Thyroid gland (tissue), 4 donors: ENCODE results near the gene KCNQ4. TPM values are rescaled to one million over a fixed set of nuclear protein-coding genes. Genes with fewer than 3 reads are reported as not detected.
A peak's percentile ranks its signal among the peaks of the same experiment; 100 is the strongest.

Experiments used
- DNase-seq, 2 donors: peaks; one replicate each; pipeline ENCODE4 v3.0.0-alpha.2; 2019
- H3K27ac ChIP-seq, 3 donors: fragments of 200-600 bp; sonication (generic); 1 replicate in 2 of 3; 2 replicates in 1 of 3; pipeline ENCODE4 v1.5.1; 2016 to 2019; ENCODE audit warnings: mild to moderate bottlenecking in 1 of 3, moderate library complexity in 1 of 3
- H3K27me3 ChIP-seq: fragments of 200-600 bp; sonication (generic); one replicate; pipeline ENCODE4 v1.5.1; 2019
- H3K36me3 ChIP-seq, 2 donors: fragments of 200-600 bp; sonication (generic); one replicate each; pipeline ENCODE4 v1.5.1; 2016 to 2019
- H3K4me1 ChIP-seq, 2 donors: fragments of 200-600 bp; sonication (generic); one replicate each; pipeline ENCODE4 v1.5.1; 2017 to 2019
- H3K4me3 ChIP-seq, 3 donors: fragments of 200-600 bp; sonication (generic); replicated peaks in 1 of 3; 1 replicate in 2 of 3; 2 replicates in 1 of 3; pipeline ENCODE4 v1.5.1; 2016; ENCODE audit warnings: mild to moderate bottlenecking in 1 of 3
- H3K9me3 ChIP-seq: fragments of 200-600 bp; sonication (generic); one replicate; pipeline ENCODE4 v1.5.1; 2017
- POLR2A ChIP-seq, 2 donors: fragments of 450-650 bp; IDR thresholded peaks; one replicate each; pipeline ENCODE4 v1.6.1; 2017; ENCODE audit warnings: antibody characterized with exemption in 2 of 2, mild to moderate bottlenecking in 2 of 2, moderate library complexity in 1 of 2
- WGBS, 2 donors: methylation state at CpG; one replicate each; pipeline ENCODE4 v1.1.5; 2017; 5-methylcytosine and 5-hydroxymethylcytosine counted together
- intact Hi-C: fragments of 100-400 bp; cut with DNase I; formaldehyde crosslinking; loops from one replicate; pipeline ENCODE4 v1.15.1; 2023
- total RNA-seq, 4 donors: library from RNA; depleted of rRNA; stranded (reverse); fragments of >200 nt; gene quantifications; one replicate each; pipeline ENCODE4 v1.2.3, GENCODE V29; 2016
- TF ChIP-seq, protein P1 (sequence below), 6 experiments: fragments of 200-600 bp in 3 of 6; fragments of 450-650 bp in 3 of 6; sonication (generic) in 3 of 6; IDR thresholded peaks; one replicate each; pipeline ENCODE4 v1.5.1; 2016 to 2019; ENCODE audit warnings: antibody characterized with exemption in 6 of 6, mild to moderate bottlenecking in 2 of 6, inconsistent platforms in 1 of 6, moderate library complexity in 1 of 6

Gene KCNQ4
- total RNA-seq, 4 donors from 2014 or later: 0.11 to 1.1 (median 0.40) TPM

DNA sequence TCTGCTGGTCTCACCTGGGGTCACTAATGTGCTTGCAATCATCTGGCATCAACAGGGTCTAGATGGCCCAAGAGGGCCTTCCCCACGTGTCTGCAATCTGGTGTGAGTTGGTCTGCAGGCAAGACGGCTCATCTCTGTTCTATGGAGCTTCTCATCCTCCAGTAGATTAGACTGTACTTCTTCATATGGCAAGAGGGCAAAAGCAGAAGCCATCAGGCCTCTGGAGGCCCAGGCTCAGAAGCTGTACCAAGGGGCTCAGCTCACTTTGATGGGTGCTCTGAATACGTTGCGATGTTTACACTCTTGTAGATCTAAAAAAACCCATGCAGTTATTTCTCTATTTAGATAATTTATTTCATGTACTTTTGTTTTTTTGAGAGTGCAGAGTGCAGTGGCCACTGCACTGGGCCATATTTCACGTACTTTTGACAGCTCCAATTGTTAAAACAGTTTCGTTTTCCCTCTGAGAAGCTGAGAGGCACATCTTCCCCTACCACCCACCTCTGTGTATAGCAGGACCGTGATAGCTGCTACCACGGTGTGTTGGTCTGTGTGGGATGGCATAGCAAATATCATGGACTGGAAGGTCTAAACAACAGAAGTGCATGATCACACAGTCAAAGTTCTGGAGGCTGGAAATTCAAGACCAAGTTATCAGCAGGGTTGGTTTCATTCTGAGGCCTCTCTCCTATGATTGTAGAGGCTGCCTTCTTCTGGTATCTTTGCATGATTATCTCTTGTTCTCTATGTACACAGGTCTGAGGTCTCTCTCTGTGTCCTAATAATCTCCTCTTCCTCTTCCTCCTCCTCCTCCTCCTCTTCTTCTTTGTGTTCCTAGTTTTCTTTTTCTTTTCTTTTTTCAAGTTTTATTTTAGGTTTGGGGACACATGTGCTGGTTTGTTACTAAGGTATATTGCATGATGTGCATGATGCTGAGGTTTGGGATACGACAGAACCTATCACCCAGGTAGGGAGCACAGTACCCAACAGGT lies 61.6 kb downstream of the KCNQ4 start:
- H3K4me1 ChIP-seq: no peaks in the 10 kb centered on the region
- intact Hi-C loops: loop anchor here (5.0 kb wide), 1 partner anchor 233 kb away; no protein-coding TSS in a partner anchor
- no peaks in the 10 kb centered on the region for H3K27me3 ChIP-seq
- H3K36me3 ChIP-seq: no peaks in the 10 kb centered on the region
- TF ChIP-seq POLR2A (IDR thresholded peaks at IDR 0.05): no peak
- TF ChIP-seq, protein P1, sequence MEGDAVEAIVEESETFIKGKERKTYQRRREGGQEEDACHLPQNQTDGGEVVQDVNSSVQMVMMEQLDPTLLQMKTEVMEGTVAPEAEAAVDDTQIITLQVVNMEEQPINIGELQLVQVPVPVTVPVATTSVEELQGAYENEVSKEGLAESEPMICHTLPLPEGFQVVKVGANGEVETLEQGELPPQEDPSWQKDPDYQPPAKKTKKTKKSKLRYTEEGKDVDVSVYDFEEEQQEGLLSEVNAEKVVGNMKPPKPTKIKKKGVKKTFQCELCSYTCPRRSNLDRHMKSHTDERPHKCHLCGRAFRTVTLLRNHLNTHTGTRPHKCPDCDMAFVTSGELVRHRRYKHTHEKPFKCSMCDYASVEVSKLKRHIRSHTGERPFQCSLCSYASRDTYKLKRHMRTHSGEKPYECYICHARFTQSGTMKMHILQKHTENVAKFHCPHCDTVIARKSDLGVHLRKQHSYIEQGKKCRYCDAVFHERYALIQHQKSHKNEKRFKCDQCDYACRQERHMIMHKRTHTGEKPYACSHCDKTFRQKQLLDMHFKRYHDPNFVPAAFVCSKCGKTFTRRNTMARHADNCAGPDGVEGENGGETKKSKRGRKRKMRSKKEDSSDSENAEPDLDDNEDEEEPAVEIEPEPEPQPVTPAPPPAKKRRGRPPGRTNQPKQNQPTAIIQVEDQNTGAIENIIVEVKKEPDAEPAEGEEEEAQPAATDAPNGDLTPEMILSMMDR (IDR thresholded peaks at IDR 0.05): no peak
- no peak for DNase-seq
- H3K4me3 ChIP-seq: no peak overlapping the region
- no peak overlapping the region for H3K27ac ChIP-seq
- 82 to 87% methylated on average over 9 of the region's 9 CpGs for WGBS, 2 donors
- no peaks in the 10 kb centered on the region for H3K9me3 ChIP-seq

DNA sequence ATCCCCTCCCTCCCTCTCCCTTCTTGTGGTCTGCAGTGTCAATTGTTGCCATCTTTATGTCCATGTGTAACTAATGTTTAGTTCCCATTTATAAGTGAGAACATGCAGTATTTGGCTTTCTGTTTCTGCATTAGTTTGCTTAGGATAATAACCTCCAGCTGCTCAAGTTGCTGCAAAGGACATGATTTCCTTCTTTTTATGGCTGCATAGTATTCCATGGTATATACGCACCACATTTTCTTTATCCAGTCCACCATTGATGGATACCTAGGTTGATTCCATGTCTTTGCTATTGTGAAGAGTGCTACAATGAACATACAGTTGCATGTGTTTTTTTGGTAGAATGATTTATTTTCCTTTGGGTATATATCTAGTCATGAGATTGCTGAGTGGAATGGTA lies 62.3 kb downstream of the KCNQ4 start:
- H3K9me3 ChIP-seq: no peaks in the 10 kb centered on the region
- no peaks in the 10 kb centered on the region for H3K4me1 ChIP-seq
- no peak for TF ChIP-seq POLR2A (IDR thresholded peaks at IDR 0.05)
- TF ChIP-seq, protein P1 (IDR thresholded peaks at IDR 0.05): no peak
- intact Hi-C loops: loop anchor here (5.0 kb wide), 1 partner anchor 234 kb away; no protein-coding TSS in a partner anchor
- H3K4me3 ChIP-seq: no peak overlapping the region
- WGBS, 2 donors: 91 to 100% methylated on average over 1 of the region's 1 CpG
- DNase-seq: no peak
- H3K36me3 ChIP-seq: no peaks in the 10 kb centered on the region
- no peak overlapping the region for H3K27ac ChIP-seq
- no peaks in the 10 kb centered on the region for H3K27me3 ChIP-seq

GRCh38 chr1:40847023-40847745 lies 63.6 kb downstream of the KCNQ4 start:
- WGBS, 2 donors: 81 to 85% methylated on average over 6 of the region's 6 CpGs
- intact Hi-C loops: loop anchor here (5.0 kb wide), 1 partner anchor 235 kb away; no protein-coding TSS in a partner anchor
- no peaks in the 10 kb centered on the region for H3K4me1 ChIP-seq
- no peak for DNase-seq
- no peak overlapping the region for H3K4me3 ChIP-seq
- no peaks in the 10 kb centered on the region for H3K9me3 ChIP-seq
- no peaks in the 10 kb centered on the region for H3K27me3 ChIP-seq
- no peak overlapping the region for H3K27ac ChIP-seq
- H3K36me3 ChIP-seq: no peaks in the 10 kb centered on the region
- TF ChIP-seq, protein P1 (IDR thresholded peaks at IDR 0.05): no peak
- TF ChIP-seq POLR2A (IDR thresholded peaks at IDR 0.05): no peak

GRCh38 chr1:40848530-40849189 lies 65.1 kb downstream of the KCNQ4 start:
- Histone ChIP-seq H3K4me3 (no peak overlapping the region), H3K4me1 (no peaks in the 10 kb centered on the region), H3K36me3 (no peaks in the 10 kb centered on the region), H3K27me3 (no peaks in the 10 kb centered on the region), H3K9me3 (no peaks in the 10 kb centered on the region), H3K27ac (no peak overlapping the region)
- TF ChIP-seq POLR2A (IDR thresholded peaks at IDR 0.05): no peak
- TF ChIP-seq, protein P1 (IDR thresholded peaks at IDR 0.05): peak; percentile 78 to 98 (median 90)
- intact Hi-C loops: loop anchor here (2.0 to 5.0 kb wide), 2 partner anchors 104 to 236 kb away; no protein-coding TSS in a partner anchor
- 43 to 44% methylated on average over 6 of the region's 6 CpGs for WGBS, 2 donors
- DNase-seq: peak; percentile 76 to 80
